Measurements from ENCODE around the gene LUC7L3.

Gene LUC7L3

GRCh38 chr17:50758989-50759544 lies 39.7 kb downstream of the LUC7L3 start:
- no peak for DNase-seq (ENCODE audit: low read depth)

- DNase-seq (ENCODE audit: low read depth): no peak
Observed at GRCh38 chr17:50762177-50762576, 42.8 kb downstream of the LUC7L3 start.

GRCh38 chr17:50763716-50764475 lies 44.5 kb downstream of the LUC7L3 start:
- no peak for DNase-seq (ENCODE audit: low read depth)

GRCh38 chr17:50764734-50765149 lies 45.3 kb downstream of the LUC7L3 start:
- no peak for DNase-seq (ENCODE audit: low read depth)

- no peak for DNase-seq (ENCODE audit: low read depth)
Observed at GRCh38 chr17:50765454-50766221, 46.2 kb downstream of the LUC7L3 start.

GRCh38 chr17:50766222-50767023 lies 47.0 kb downstream of the LUC7L3 start:
- DNase-seq (ENCODE audit: low read depth): no peak

- no peak for DNase-seq (ENCODE audit: low read depth)
Observed at GRCh38 chr17:50767030-50767429, 47.6 kb downstream of the LUC7L3 start.

GRCh38 chr17:50767446-50767845 lies 48.0 kb downstream of the LUC7L3 start, which contains the start of gene ANKRD40CL:
Gene ANKRD40CL (minus strand): TSS chr17:50767518. CDS start chr17:50766913, 605 bp downstream.
- DNase-seq (ENCODE audit: low read depth): no peak

- DNase-seq (ENCODE audit: low read depth): no peak
Observed at GRCh38 chr17:50768346-50768761, 49.0 kb downstream of the LUC7L3 start.

GRCh38 chr17:50769884-50770283 lies 50.5 kb downstream of the LUC7L3 start:
- no peak for DNase-seq (ENCODE audit: low read depth)

- DNase-seq (ENCODE audit: low read depth): no peak
Observed at GRCh38 chr17:50770346-50770745, 50.9 kb downstream of the LUC7L3 start.

GRCh38 chr17:50771991-50772785 lies 52.8 kb downstream of the LUC7L3 start:
- DNase-seq (ENCODE audit: low read depth): no peak

- no peak for DNase-seq (ENCODE audit: low read depth)
Observed at GRCh38 chr17:50774225-50774803, 54.9 kb downstream of the LUC7L3 start.

- DNase-seq (ENCODE audit: low read depth): no peak
Observed at GRCh38 chr17:50775926-50776325, 56.5 kb downstream of the LUC7L3 start.

GRCh38 chr17:50778471-50778870 lies 59.1 kb downstream of the LUC7L3 start:
- no peak for DNase-seq (ENCODE audit: low read depth)

GRCh38 chr17:50778988-50779387 lies 59.6 kb downstream of the LUC7L3 start:
- no peak for DNase-seq (ENCODE audit: low read depth)

- peak; percentile 25 for DNase-seq (ENCODE audit: low read depth)
Observed at GRCh38 chr17:50779747-50780353, 60.4 kb downstream of the LUC7L3 start.

- no peak for DNase-seq (ENCODE audit: low read depth)
Observed at GRCh38 chr17:50781167-50781566, 61.8 kb downstream of the LUC7L3 start.

- peak; percentile 66 for DNase-seq (ENCODE audit: low read depth)
Observed at GRCh38 chr17:50783193-50783660, 63.8 kb downstream of the LUC7L3 start.

GRCh38 chr17:50783905-50784304 lies 64.5 kb downstream of the LUC7L3 start:
- no peak for DNase-seq (ENCODE audit: low read depth)
